ENCODE results near the gene ARPIN.

The ARPIN gene

GRCh38 chr15:89912674-89913396, at the start of gene ARPIN:
Gene ARPIN (minus strand): TSS chr15:89912952. CDS start chr15:89912835, 117 bp downstream.
- TF ChIP-seq CTCF (IDR thresholded peaks at IDR 0.05) = no peak

- no peak for TF ChIP-seq CTCF (IDR thresholded peaks at IDR 0.05)
These were observed 45.5 kb upstream of the ARPIN start for GRCh38 chr15:89958107-89958805.

GRCh38 chr15:89954541-89954940, 41.8 kb upstream of the ARPIN start:
- no peak for TF ChIP-seq CTCF (IDR thresholded peaks at IDR 0.05)

GRCh38 chr15:89948796-89949195, 36.0 kb upstream of the ARPIN start:
- no peak for TF ChIP-seq CTCF (IDR thresholded peaks at IDR 0.05)

- TF ChIP-seq CTCF (IDR thresholded peaks at IDR 0.05) = no peak
These were observed 34.6 kb upstream of the ARPIN start for GRCh38 chr15:89947385-89947784.

GRCh38 chr15:89946681-89947299, 34.0 kb upstream of the ARPIN start:
- TF ChIP-seq CTCF (IDR thresholded peaks at IDR 0.05) = no peak

GRCh38 chr15:89939910-89940309, 27.2 kb upstream of the ARPIN start:
- no peak for TF ChIP-seq CTCF (IDR thresholded peaks at IDR 0.05)

Data from LNCAP (cell line).